Parathyroid adenoma (tissue), 2 donors: ENCODE data around the gene JAKMIP3.

Experiments used
- H2AFZ ChIP-seq: fragments of 300-600 bp; sonication (generic); one replicate; pipeline ENCODE4 v1.7.0; 2017; ENCODE audit warnings: antibody characterized with exemption, mild to moderate bottlenecking
- H3K27ac ChIP-seq: fragments of 300-600 bp; sonication (generic); one replicate; pipeline ENCODE4 v1.7.0; 2017
- H3K27me3 ChIP-seq: fragments of 300-600 bp; sonication (generic); one replicate; pipeline ENCODE4 v1.7.0; 2017; ENCODE audit warnings: low read length; ENCODE audit not compliant: control insufficient read depth, insufficient read depth
- H3K36me3 ChIP-seq: fragments of 300-600 bp; sonication (generic); one replicate; pipeline ENCODE4 v1.7.0; 2017; ENCODE audit warnings: low read length; ENCODE audit not compliant: control insufficient read depth, insufficient read depth
- H3K4me1 ChIP-seq: fragments of 300-600 bp; sonication (generic); one replicate; pipeline ENCODE4 v1.7.0; 2017; ENCODE audit warnings: control low read depth
- H3K4me2 ChIP-seq: fragments of 300-600 bp; sonication (generic); one replicate; pipeline ENCODE4 v1.7.0; 2017; ENCODE audit warnings: low read length
- H3K4me3 ChIP-seq: fragments of 300-600 bp; sonication (generic); one replicate; pipeline ENCODE4 v1.7.0; 2017; ENCODE audit warnings: low read depth, low read length
- H3K79me2 ChIP-seq: fragments of 300-600 bp; sonication (generic); one replicate; pipeline ENCODE4 v1.7.0; 2017; ENCODE audit warnings: control low read depth
- H3K9ac ChIP-seq: fragments of 300-600 bp; sonication (generic); one replicate; pipeline ENCODE4 v1.7.0; 2017; ENCODE audit warnings: mild to moderate bottlenecking
- H3K9me3 ChIP-seq: fragments of 300-600 bp; sonication (generic); one replicate; pipeline ENCODE4 v1.7.0; 2017; ENCODE audit warnings: low read length; ENCODE audit not compliant: control insufficient read depth
- TF ChIP-seq, protein P1 (sequence below): fragments of 300-600 bp; sonication (generic); IDR thresholded peaks from one replicate; pipeline ENCODE4 v1.7.0; 2017; ENCODE audit warnings: antibody characterized with exemption, mild to moderate bottlenecking
- donor health status: primary hyperparathyroidism.

The JAKMIP3 gene

GRCh38 chr10:132040046-132040445 lies 25.7 kb upstream of the JAKMIP3 start:
- TF ChIP-seq, protein P1, sequence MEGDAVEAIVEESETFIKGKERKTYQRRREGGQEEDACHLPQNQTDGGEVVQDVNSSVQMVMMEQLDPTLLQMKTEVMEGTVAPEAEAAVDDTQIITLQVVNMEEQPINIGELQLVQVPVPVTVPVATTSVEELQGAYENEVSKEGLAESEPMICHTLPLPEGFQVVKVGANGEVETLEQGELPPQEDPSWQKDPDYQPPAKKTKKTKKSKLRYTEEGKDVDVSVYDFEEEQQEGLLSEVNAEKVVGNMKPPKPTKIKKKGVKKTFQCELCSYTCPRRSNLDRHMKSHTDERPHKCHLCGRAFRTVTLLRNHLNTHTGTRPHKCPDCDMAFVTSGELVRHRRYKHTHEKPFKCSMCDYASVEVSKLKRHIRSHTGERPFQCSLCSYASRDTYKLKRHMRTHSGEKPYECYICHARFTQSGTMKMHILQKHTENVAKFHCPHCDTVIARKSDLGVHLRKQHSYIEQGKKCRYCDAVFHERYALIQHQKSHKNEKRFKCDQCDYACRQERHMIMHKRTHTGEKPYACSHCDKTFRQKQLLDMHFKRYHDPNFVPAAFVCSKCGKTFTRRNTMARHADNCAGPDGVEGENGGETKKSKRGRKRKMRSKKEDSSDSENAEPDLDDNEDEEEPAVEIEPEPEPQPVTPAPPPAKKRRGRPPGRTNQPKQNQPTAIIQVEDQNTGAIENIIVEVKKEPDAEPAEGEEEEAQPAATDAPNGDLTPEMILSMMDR = no peak
- Histone ChIP-seq H3K27me3 (no peaks in the 10 kb centered on the region), H3K4me3 (no peak overlapping the region)

GRCh38 chr10:132041340-132041739 lies 24.4 kb upstream of the JAKMIP3 start:
- Histone ChIP-seq H3K4me3 (no peak overlapping the region), H3K79me2 (no peaks in the 10 kb centered on the region), H3K27me3 (no peaks in the 10 kb centered on the region)

More at GRCh38 chr10:132040046-132040445, 25.7 kb upstream of the JAKMIP3 start:
- Histone ChIP-seq H3K9me3 (no peaks in the 10 kb centered on the region), H3K4me1 (no peaks in the 10 kb centered on the region), H3K79me2 (no peaks in the 10 kb centered on the region), H2AFZ (no peak overlapping the region), H3K27ac (no peak overlapping the region), H3K4me2 (no peak overlapping the region), H3K36me3 (no peaks in the 10 kb centered on the region), H3K9ac (no peak overlapping the region)

GRCh38 chr10:132043861-132044695 lies 21.7 kb upstream of the JAKMIP3 start:
- Histone ChIP-seq H3K27me3 (no peaks in the 10 kb centered on the region), H3K9ac (no peak overlapping the region), H3K4me1 (no peaks in the 10 kb centered on the region), H3K79me2 (no peaks in the 10 kb centered on the region), H3K4me3 (no peak overlapping the region), H3K4me2 (no peak overlapping the region), H2AFZ (no peak overlapping the region), H3K27ac (no peak overlapping the region), H3K36me3 (no peaks in the 10 kb centered on the region), H3K9me3 (no peaks in the 10 kb centered on the region)
- TF ChIP-seq, protein P1 = no peak

More at GRCh38 chr10:132041340-132041739, 24.4 kb upstream of the JAKMIP3 start:
- H3K4me1 ChIP-seq = no peaks in the 10 kb centered on the region
- no peak overlapping the region for H2AFZ ChIP-seq
- TF ChIP-seq, protein P1 = no peak
- no peaks in the 10 kb centered on the region for H3K9me3 ChIP-seq
- H3K9ac ChIP-seq = no peak overlapping the region
- no peak overlapping the region for H3K4me2 ChIP-seq
- no peak overlapping the region for H3K27ac ChIP-seq
- H3K36me3 ChIP-seq = no peaks in the 10 kb centered on the region

GRCh38 chr10:132044803-132045202 lies 20.9 kb upstream of the JAKMIP3 start:
- H3K79me2 ChIP-seq = no peaks in the 10 kb centered on the region
- no peak overlapping the region for H3K4me2 ChIP-seq
- no peaks in the 10 kb centered on the region for H3K4me1 ChIP-seq
- TF ChIP-seq, protein P1 = no peak
- H3K9me3 ChIP-seq = no peaks in the 10 kb centered on the region
- H3K27me3 ChIP-seq = no peaks in the 10 kb centered on the region
- H3K27ac ChIP-seq = no peak overlapping the region
- no peak overlapping the region for H3K9ac ChIP-seq
- H3K4me3 ChIP-seq = no peak overlapping the region
- no peaks in the 10 kb centered on the region for H3K36me3 ChIP-seq
- no peak overlapping the region for H2AFZ ChIP-seq

- Histone ChIP-seq H2AFZ (no peak overlapping the region), H3K9ac (no peak overlapping the region)
- TF ChIP-seq, protein P1 = no peak
Measured at GRCh38 chr10:132045324-132045723, 20.4 kb upstream of the JAKMIP3 start.

More at GRCh38 chr10:132045324-132045723, 20.4 kb upstream of the JAKMIP3 start:
- Histone ChIP-seq H3K36me3 (no peaks in the 10 kb centered on the region), H3K27ac (no peak overlapping the region), H3K27me3 (no peaks in the 10 kb centered on the region), H3K4me2 (no peak overlapping the region), H3K4me3 (no peak overlapping the region), H3K9me3 (no peaks in the 10 kb centered on the region), H3K4me1 (no peaks in the 10 kb centered on the region), H3K79me2 (no peaks in the 10 kb centered on the region)
